Right atrium auricular region (tissue), 2 donors: Measurements from ENCODE around the gene SRPX2. TPM values are rescaled to one million over a fixed set of nuclear protein-coding genes. Genes with fewer than 3 reads are reported as not detected.

Experiments used
- DNase-seq: peaks from one replicate; pipeline ENCODE4 v3.0.0-alpha.2; 2019; ENCODE audit warnings: low spot score
- H3K27ac ChIP-seq, 2 donors: fragments of 200-600 bp; sonication (generic); 1 replicate in 1 of 2; 2 replicates in 1 of 2; pipeline ENCODE4 v1.5.1; 2016 to 2019
- H3K27me3 ChIP-seq, 2 donors: fragments of 200-600 bp; sonication (generic); one replicate each; pipeline versions ENCODE4 v1.5.1 to v1.6.0; 2017 to 2019
- H3K36me3 ChIP-seq: fragments of 200-600 bp; sonication (generic); one replicate; pipeline ENCODE4 v1.5.1; 2016
- H3K4me1 ChIP-seq, 2 donors: fragments of 200-600 bp; sonication (generic); one replicate each; pipeline versions ENCODE4 v1.5.1 to v1.6.0; 2017 to 2019
- H3K4me3 ChIP-seq, 2 donors: fragments of 200-600 bp; sonication (generic); 1 replicate in 1 of 2; 2 replicates in 1 of 2; pipeline ENCODE4 v1.5.1; 2017 to 2019; ENCODE audit warnings: mild to moderate bottlenecking in 1 of 2, moderate library complexity in 1 of 2
- H3K9me3 ChIP-seq, 2 donors: fragments of 200-600 bp; sonication (generic); one replicate each; pipeline ENCODE4 v1.5.1; 2019
- total RNA-seq, 2 donors: library from RNA; depleted of rRNA; stranded (reverse); fragments of >200 nt; gene quantifications; one replicate each; pipeline ENCODE4 v1.1.0, GENCODE V29; 2016
- TF ChIP-seq, protein P1 (sequence below), 2 donors: fragments of 200-600 bp; sonication (generic); IDR thresholded peaks; one replicate each; pipeline ENCODE4 v1.5.1; 2019; ENCODE audit warnings: antibody characterized with exemption in 2 of 2

The SRPX2 gene, protein sequence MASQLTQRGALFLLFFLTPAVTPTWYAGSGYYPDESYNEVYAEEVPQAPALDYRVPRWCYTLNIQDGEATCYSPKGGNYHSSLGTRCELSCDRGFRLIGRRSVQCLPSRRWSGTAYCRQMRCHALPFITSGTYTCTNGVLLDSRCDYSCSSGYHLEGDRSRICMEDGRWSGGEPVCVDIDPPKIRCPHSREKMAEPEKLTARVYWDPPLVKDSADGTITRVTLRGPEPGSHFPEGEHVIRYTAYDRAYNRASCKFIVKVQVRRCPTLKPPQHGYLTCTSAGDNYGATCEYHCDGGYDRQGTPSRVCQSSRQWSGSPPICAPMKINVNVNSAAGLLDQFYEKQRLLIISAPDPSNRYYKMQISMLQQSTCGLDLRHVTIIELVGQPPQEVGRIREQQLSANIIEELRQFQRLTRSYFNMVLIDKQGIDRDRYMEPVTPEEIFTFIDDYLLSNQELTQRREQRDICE
- total RNA-seq: 10 to 100 TPM; 14.9 to 15.3 TPM

GRCh38 chrX:100643956-100644860 lies at the start of gene SRPX2:
Gene SRPX2 (plus strand): TSS chrX:100644199. CDS start chrX:100646323, 2,124 bp downstream.
- DNase-seq: peak; percentile 84
- no peaks in the 10 kb centered on the region for H3K9me3 ChIP-seq
- H3K4me1 ChIP-seq: peaks cover 0 to 3% of the 10 kb centered on the region in 2 donors
- H3K27ac ChIP-seq: peak within 1 kb of the TSS; percentile 55 to 77
- H3K36me3 ChIP-seq: no peaks in the 10 kb centered on the region
- TF ChIP-seq, protein P1, sequence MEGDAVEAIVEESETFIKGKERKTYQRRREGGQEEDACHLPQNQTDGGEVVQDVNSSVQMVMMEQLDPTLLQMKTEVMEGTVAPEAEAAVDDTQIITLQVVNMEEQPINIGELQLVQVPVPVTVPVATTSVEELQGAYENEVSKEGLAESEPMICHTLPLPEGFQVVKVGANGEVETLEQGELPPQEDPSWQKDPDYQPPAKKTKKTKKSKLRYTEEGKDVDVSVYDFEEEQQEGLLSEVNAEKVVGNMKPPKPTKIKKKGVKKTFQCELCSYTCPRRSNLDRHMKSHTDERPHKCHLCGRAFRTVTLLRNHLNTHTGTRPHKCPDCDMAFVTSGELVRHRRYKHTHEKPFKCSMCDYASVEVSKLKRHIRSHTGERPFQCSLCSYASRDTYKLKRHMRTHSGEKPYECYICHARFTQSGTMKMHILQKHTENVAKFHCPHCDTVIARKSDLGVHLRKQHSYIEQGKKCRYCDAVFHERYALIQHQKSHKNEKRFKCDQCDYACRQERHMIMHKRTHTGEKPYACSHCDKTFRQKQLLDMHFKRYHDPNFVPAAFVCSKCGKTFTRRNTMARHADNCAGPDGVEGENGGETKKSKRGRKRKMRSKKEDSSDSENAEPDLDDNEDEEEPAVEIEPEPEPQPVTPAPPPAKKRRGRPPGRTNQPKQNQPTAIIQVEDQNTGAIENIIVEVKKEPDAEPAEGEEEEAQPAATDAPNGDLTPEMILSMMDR (IDR thresholded peaks at IDR 0.05): no peak
- peak within 1 kb of the TSS; percentile 32 to 37 for H3K4me3 ChIP-seq
- no peaks in the 10 kb centered on the region for H3K27me3 ChIP-seq

GRCh38 chrX:100596601-100597000 lies 47.4 kb upstream of the SRPX2 start:
- Histone ChIP-seq H3K27ac (no peak overlapping the region), H3K27me3 (no peaks in the 10 kb centered on the region), H3K9me3 (no peaks in the 10 kb centered on the region), H3K4me1 (no peaks in the 10 kb centered on the region), H3K36me3 (no peaks in the 10 kb centered on the region), H3K4me3 (no peak overlapping the region)
- TF ChIP-seq, protein P1 (IDR thresholded peaks at IDR 0.05): no peak
- no peak for DNase-seq

- Histone ChIP-seq H3K4me3 (no peak overlapping the region), H3K27ac (no peak overlapping the region), H3K36me3 (no peaks in the 10 kb centered on the region), H3K27me3 (no peaks in the 10 kb centered on the region), H3K4me1 (no peaks in the 10 kb centered on the region), H3K9me3 (no peaks in the 10 kb centered on the region)
- no peak for DNase-seq
- TF ChIP-seq, protein P1 (IDR thresholded peaks at IDR 0.05): no peak
Measured at GRCh38 chrX:100599456-100599855, 44.5 kb upstream of the SRPX2 start.

GRCh38 chrX:100600340-100600739 lies 43.7 kb upstream of the SRPX2 start:
- Histone ChIP-seq H3K4me3 (no peak overlapping the region), H3K27me3 (no peaks in the 10 kb centered on the region), H3K36me3 (no peaks in the 10 kb centered on the region), H3K27ac (no peak overlapping the region), H3K9me3 (no peaks in the 10 kb centered on the region), H3K4me1 (no peaks in the 10 kb centered on the region)
- DNase-seq: no peak
- TF ChIP-seq, protein P1 (IDR thresholded peaks at IDR 0.05): no peak

- H3K9me3 ChIP-seq: no peaks in the 10 kb centered on the region
- H3K4me1 ChIP-seq: no peaks in the 10 kb centered on the region
- TF ChIP-seq, protein P1 (IDR thresholded peaks at IDR 0.05): no peak
- no peak overlapping the region for H3K4me3 ChIP-seq
- H3K27ac ChIP-seq: no peak overlapping the region
- no peaks in the 10 kb centered on the region for H3K36me3 ChIP-seq
- H3K27me3 ChIP-seq: no peaks in the 10 kb centered on the region
- no peak for DNase-seq
Measured at GRCh38 chrX:100600758-100601157, 43.2 kb upstream of the SRPX2 start.
